ENCODE results near the gene SEZ6. TPM values are rescaled to one million over a fixed set of nuclear protein-coding genes. Genes with fewer than 3 reads are reported as not detected.

SEZ6 gene
- total RNA-seq, 4 donors from 2014 or later = not detected

DNA sequence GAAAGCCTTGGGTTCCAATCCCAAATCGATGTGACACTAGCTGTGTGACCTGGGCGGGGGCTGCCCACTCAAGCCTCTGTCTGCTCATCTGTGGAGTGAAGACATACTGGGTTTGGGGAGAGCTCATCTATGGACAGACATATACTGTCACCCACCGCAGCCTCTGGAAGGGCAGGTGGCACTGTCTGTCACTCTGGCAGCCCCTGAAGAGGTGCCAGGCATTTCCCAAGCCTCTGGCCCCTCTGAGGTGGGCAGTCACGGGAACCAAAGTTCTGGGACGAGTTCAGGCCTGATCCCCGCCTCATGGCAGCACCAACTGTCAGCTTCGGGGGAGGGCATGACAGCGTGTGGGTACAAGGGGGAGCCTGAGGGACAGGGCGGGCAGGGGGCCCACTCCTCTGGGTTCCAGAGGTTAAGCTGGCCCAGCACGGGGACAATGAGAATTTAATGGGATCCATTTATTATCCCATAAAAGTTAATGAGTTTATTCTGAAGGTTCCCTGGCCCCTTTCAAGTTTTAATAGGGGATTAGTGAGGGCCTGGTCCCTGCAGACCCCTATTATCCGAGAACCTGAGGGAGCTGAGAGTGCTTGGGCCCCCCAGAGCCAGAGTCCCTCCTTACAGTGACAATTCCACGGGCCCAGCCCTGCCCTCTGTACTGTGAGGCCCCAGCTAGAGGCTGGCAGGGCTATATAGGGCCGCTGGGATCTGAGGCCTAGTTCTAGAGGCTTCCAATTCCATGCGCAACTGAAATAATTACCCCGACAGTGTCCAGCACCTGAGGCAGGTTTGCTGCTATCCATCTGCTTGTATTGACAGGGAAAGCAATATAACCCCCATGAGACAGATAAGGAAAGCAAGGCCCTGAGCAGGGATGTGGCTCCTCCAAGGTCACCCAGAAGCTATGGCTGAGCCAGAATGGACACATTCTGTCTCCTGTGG is 18.8 kb downstream of the SEZ6 start:
- no peak for DNase-seq (ENCODE audit: low spot score in 2 of 2)
- 85% methylated on average over 12 of the region's 15 CpGs for WGBS
- Histone ChIP-seq H3K27me3 (peaks cover 15% of the 10 kb centered on the region), H3K4me1 (peaks cover 5% of the 10 kb centered on the region), H3K4me3 (no peak overlapping the region), H3K36me3 (no peaks in the 10 kb centered on the region), H3K9me3 (no peaks in the 10 kb centered on the region), H3K27ac (no peak overlapping the region)
- TF ChIP-seq, protein P1, sequence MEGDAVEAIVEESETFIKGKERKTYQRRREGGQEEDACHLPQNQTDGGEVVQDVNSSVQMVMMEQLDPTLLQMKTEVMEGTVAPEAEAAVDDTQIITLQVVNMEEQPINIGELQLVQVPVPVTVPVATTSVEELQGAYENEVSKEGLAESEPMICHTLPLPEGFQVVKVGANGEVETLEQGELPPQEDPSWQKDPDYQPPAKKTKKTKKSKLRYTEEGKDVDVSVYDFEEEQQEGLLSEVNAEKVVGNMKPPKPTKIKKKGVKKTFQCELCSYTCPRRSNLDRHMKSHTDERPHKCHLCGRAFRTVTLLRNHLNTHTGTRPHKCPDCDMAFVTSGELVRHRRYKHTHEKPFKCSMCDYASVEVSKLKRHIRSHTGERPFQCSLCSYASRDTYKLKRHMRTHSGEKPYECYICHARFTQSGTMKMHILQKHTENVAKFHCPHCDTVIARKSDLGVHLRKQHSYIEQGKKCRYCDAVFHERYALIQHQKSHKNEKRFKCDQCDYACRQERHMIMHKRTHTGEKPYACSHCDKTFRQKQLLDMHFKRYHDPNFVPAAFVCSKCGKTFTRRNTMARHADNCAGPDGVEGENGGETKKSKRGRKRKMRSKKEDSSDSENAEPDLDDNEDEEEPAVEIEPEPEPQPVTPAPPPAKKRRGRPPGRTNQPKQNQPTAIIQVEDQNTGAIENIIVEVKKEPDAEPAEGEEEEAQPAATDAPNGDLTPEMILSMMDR (IDR thresholded peaks at IDR 0.05) = no peak
- TF ChIP-seq POLR2A (IDR thresholded peaks at IDR 0.05) (no peak), POLR2AphosphoS5 (IDR thresholded peaks at IDR 0.05) (no peak), EP300 (IDR thresholded peaks at IDR 0.05) (no peak)

DNA sequence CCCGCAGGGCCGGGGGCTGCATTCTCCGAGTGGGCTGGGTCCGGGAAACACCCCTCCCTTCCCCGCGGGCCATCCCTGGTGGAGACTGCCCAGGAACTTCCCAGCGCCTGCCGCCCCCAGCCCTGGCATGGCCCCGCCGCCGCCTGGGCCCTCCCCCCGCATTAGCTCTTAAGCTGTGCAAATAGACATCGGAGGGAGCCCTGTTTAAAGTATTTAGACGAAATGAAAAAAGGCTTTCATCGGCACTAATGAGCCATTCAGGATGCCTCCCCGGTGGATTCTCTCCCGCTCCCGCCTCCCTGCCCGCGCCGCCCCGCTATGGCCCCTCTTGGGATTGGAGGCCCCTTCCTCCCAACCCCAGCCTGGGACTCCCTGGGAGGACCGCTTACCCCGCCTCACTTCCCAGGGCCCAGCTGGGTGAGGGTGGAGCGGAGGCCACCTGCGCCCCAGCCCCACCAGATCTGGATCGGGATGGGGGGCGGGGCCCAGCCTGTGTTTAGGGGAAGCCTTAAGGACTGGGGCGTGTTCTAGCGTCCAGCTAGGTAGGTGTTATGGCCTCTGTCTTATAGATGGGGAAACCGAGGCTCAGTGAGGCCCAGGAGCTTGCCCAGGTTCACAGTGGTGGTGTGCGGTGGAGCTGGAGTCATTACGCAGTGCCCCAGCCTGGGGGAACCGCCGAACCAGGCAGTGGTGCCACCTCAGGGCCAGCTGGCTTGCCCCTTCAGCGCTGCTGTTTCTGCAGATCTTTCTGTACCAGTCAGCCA is 19.7 kb downstream of the SEZ6 start:
- DNase-seq (ENCODE audit: low spot score in 2 of 2) = no peak
- Histone ChIP-seq H3K4me1 (peaks cover 5% of the 10 kb centered on the region), H3K9me3 (no peaks in the 10 kb centered on the region), H3K27me3 (peaks cover 15% of the 10 kb centered on the region), H3K36me3 (no peaks in the 10 kb centered on the region), H3K27ac (no peak overlapping the region), H3K4me3 (no peak overlapping the region)
- WGBS = 27% methylated on average over 31 of the region's 36 CpGs
- TF ChIP-seq POLR2AphosphoS5 (IDR thresholded peaks at IDR 0.05) (no peak), EP300 (IDR thresholded peaks at IDR 0.05) (no peak), POLR2A (IDR thresholded peaks at IDR 0.05) (no peak)

DNA sequence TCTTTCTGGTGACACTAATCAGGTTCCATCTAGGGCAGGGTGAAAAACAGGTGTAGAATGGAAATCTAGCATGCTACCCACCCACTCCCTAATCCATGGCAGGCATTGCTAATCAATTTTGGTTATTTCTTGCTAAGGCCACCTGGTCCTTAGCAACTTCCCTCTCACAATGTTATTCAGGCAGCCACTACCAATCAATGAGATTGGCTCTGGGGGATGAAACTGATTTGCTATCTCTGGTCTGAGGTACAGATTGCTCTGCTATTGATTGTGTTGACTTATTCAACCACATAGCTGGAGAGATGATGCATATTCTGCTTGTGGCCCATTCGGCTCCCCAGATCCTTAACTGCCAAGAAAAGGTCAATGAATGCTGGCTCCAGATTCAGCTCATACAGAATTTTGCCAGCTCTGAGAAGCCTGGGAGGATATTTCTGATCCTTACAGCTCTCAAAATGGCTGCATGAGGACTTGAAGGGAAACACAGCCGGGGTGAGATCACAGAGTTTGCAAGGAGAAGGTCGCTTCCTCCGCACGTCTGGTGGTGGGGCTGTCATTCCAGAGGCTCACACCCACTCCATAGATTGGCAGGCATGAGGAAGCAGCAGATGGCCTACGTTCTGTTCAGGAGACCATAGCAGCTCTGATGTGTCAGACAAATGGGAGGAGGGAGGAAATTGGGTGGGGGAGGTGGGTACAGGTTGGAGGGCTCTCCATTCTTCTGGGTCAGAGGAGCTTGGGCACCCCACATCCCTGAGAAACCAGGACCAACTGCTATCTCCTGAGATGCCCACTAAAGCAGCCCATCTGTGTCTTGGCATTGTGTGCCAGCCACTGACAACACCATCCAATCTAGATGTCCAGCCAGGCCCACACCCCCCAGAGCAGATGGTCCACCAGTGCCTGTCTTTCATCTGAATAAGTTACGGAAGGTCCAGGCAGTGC is 22.3 kb downstream of the SEZ6 start:
- Histone ChIP-seq H3K36me3 (no peaks in the 10 kb centered on the region), H3K4me3 (no peak overlapping the region), H3K27ac (no peak overlapping the region), H3K27me3 (peaks cover 15% of the 10 kb centered on the region), H3K9me3 (no peaks in the 10 kb centered on the region), H3K4me1 (peaks cover 5% of the 10 kb centered on the region)
- DNase-seq (ENCODE audit: low spot score in 2 of 2) = no peak
- 43% methylated on average over 7 of the region's 7 CpGs for WGBS
- no peak for TF ChIP-seq POLR2AphosphoS5 (IDR thresholded peaks at IDR 0.05)
- no peak for TF ChIP-seq EP300 (IDR thresholded peaks at IDR 0.05)
- no peak for TF ChIP-seq POLR2A (IDR thresholded peaks at IDR 0.05)
- TF ChIP-seq, protein P1 (IDR thresholded peaks at IDR 0.05) = no peak

DNA sequence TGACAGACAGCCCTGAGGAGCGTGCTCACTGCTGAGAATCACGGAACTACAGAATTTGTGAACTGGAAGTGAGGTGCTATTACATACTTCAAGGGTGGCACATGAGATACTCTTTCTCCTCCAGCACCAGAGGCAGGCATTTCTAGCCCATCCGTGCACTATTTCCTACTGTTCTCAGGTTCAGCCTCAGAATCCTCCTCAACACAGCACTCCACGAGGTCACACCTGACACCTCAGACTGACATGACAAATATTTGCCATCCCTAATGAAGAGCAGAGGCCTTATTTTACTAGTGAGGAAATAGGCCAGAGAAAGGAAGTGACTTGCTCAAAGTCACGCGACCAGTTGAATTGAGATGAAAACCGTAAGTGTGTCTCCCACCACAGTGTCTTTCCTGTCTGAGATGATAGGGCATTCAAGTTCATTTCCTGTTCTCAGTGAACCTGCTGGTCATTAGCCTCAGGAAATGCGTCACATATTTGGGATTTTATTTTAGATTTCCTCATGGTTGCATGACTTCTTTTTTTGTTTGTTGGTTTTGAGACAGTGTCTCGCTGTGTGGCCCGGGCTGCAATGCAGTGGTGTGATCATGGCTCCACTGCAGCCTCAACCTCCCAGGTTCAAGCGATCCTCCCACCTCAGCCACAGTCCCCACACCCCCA is 23.6 kb downstream of the SEZ6 start:
- Histone ChIP-seq H3K9me3 (no peaks in the 10 kb centered on the region), H3K4me1 (peaks cover 5% of the 10 kb centered on the region), H3K27me3 (peaks cover 25% of the 10 kb centered on the region), H3K27ac (no peak overlapping the region), H3K4me3 (no peak overlapping the region), H3K36me3 (no peaks in the 10 kb centered on the region)
- WGBS = 74% methylated on average over 11 of the region's 11 CpGs
- DNase-seq (ENCODE audit: low spot score in 2 of 2) = no peak
- TF ChIP-seq, protein P1 (IDR thresholded peaks at IDR 0.05) = no peak
- TF ChIP-seq EP300 (IDR thresholded peaks at IDR 0.05) (no peak), POLR2AphosphoS5 (IDR thresholded peaks at IDR 0.05) (no peak), POLR2A (IDR thresholded peaks at IDR 0.05) (no peak)
